ENCODE data around the gene NNMT.

Gene NNMT

DNA sequence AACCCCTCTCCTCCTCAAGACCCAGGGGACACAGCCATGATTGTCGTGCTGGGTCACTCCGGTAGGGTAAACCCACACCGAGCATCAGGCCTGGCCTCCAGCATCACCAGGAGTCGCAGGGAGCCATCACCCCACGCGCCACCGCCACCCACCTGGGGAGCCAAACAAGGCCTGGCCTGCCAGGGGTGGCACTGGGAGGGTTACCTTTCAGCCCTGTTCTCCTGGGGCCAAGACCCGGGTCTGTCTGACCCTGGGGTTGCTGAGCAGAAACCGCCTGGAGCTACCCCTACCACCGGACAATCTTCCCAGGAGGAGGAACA, 39.3 kb upstream of the NNMT start:
- no peaks in the 10 kb centered on the region for H3K36me3 ChIP-seq (ENCODE audit: control insufficient read depth, low read length)
- H3K4me1 ChIP-seq (ENCODE audit: control insufficient read depth, low read length): peaks cover 24% of the 10 kb centered on the region
- H3K4me2 ChIP-seq (ENCODE audit: low read length): no peak overlapping the region
- H3K9me2 ChIP-seq (replicated peaks; ENCODE audit: control insufficient read depth, low read length): no peaks in the 10 kb centered on the region
- no peaks in the 10 kb centered on the region for H3K27me3 ChIP-seq (ENCODE audit: control insufficient read depth, low read length)
- TF ChIP-seq EZH2phosphoT487 (IDR thresholded peaks at IDR 0.05; ENCODE audit: borderline replicate concordance, low read length): no peak
- TF ChIP-seq, protein P1, sequence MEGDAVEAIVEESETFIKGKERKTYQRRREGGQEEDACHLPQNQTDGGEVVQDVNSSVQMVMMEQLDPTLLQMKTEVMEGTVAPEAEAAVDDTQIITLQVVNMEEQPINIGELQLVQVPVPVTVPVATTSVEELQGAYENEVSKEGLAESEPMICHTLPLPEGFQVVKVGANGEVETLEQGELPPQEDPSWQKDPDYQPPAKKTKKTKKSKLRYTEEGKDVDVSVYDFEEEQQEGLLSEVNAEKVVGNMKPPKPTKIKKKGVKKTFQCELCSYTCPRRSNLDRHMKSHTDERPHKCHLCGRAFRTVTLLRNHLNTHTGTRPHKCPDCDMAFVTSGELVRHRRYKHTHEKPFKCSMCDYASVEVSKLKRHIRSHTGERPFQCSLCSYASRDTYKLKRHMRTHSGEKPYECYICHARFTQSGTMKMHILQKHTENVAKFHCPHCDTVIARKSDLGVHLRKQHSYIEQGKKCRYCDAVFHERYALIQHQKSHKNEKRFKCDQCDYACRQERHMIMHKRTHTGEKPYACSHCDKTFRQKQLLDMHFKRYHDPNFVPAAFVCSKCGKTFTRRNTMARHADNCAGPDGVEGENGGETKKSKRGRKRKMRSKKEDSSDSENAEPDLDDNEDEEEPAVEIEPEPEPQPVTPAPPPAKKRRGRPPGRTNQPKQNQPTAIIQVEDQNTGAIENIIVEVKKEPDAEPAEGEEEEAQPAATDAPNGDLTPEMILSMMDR (IDR thresholded peaks at IDR 0.05; ENCODE audit: low read depth, low read length, poor library complexity, severe bottlenecking): no peak
- H4K20me1 ChIP-seq (ENCODE audit: control insufficient read depth, insufficient read depth, low read depth, low read length): no peaks in the 10 kb centered on the region
- no peak overlapping the region for H3K4me3 ChIP-seq (ENCODE audit: low read length)
- H3F3A ChIP-seq (ENCODE audit: control insufficient read depth, insufficient read depth): no peaks in the 10 kb centered on the region
- H3K27ac ChIP-seq (ENCODE audit: low read depth, low read length): no peak overlapping the region
- H3K9me3 ChIP-seq (ENCODE audit: control insufficient read depth, insufficient read depth, low read length): no peaks in the 10 kb centered on the region
- H3K79me2 ChIP-seq (ENCODE audit: control insufficient read depth, low read length): no peaks in the 10 kb centered on the region

DNA sequence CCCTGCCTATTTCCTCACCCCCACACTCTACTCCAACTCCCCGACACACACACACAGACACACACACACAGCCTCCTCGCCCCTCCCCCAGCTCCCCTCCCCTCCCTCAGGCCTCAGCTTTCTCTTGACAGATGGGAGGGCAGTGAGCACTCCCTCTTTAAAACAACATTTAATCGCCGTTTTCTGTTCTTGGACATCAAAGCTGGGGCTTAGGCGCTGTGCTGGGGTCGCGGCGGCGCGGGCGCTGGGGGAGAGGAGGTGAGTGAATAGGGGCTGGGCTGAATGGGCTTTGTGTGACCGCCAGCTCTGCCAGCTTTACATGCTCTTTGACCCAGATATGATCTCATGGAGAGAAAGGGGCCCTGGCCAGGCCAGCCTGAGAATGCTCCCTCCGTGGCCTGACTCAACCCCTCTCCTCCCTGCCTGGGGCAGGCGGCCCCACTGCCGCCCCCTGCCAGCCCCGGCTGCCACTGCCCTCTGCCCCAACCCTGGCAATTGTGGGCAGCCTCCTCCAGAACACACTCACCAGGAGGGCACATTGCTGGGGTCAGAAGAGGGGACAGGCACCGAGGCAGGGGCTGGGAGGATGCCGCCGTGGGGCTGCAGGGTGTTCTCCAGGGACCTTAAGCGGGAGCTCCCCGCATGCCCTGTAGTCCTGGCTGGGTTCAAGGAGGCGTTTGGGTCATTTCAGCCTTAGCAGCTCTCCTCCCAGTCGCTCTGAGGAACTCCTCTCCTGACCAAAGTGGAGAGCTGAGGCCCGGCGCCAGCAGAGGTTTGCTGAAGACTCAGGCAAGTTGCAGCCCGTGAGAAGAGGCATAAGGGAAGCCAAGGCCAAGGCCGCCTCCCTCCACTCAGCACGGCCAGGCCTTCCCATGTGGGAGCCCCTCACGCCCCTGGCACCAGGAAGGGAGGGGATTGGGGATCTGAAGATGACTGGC, 38.3 kb upstream of the NNMT start:
- Histone ChIP-seq H3K9me3 (ENCODE audit: control insufficient read depth, insufficient read depth, low read length) (no peaks in the 10 kb centered on the region), H3K36me3 (ENCODE audit: control insufficient read depth, low read length) (no peaks in the 10 kb centered on the region), H4K20me1 (ENCODE audit: control insufficient read depth, insufficient read depth, low read depth, low read length) (no peaks in the 10 kb centered on the region), H3K9me2 (replicated peaks; ENCODE audit: control insufficient read depth, low read length) (no peaks in the 10 kb centered on the region), H3K4me1 (ENCODE audit: control insufficient read depth, low read length) (peaks cover 23% of the 10 kb centered on the region), H3K27ac (ENCODE audit: low read depth, low read length) (no peak overlapping the region), H3K27me3 (ENCODE audit: control insufficient read depth, low read length) (no peaks in the 10 kb centered on the region), H3K4me2 (ENCODE audit: low read length) (no peak overlapping the region; the same call in 1 of the 2 replicates), H3K4me3 (ENCODE audit: low read length) (no peak overlapping the region), H3F3A (ENCODE audit: control insufficient read depth, insufficient read depth) (no peaks in the 10 kb centered on the region), H3K79me2 (ENCODE audit: control insufficient read depth, low read length) (no peaks in the 10 kb centered on the region)
- no peak for TF ChIP-seq EZH2phosphoT487 (IDR thresholded peaks at IDR 0.05; ENCODE audit: borderline replicate concordance, low read length)
- TF ChIP-seq, protein P1 (IDR thresholded peaks at IDR 0.05; ENCODE audit: low read depth, low read length, poor library complexity, severe bottlenecking): no peak

DNA sequence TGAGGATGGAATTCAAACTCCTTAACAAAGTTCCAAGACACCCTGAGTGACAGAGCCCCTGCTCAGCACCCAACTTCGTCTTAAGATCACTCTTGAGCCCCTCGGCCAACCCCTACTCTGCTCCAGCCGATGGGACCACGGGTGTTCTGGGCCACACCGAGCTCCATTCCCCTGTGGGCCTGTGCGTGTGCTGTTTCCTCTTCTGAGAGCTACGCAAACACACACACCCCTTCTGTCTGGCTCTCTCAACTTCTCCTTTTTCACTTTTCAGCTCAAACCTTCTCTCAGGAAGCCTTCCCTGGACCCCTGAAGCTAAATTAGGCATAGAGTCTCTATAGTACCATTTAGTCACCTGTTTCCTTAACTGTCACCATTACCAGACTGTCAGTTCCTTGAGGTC, 37.5 kb upstream of the NNMT start:
- Histone ChIP-seq H3K9me2 (replicated peaks; ENCODE audit: control insufficient read depth, low read length) (no peaks in the 10 kb centered on the region), H3K36me3 (ENCODE audit: control insufficient read depth, low read length) (no peaks in the 10 kb centered on the region), H3K4me3 (ENCODE audit: low read length) (no peak overlapping the region), H4K20me1 (ENCODE audit: control insufficient read depth, insufficient read depth, low read depth, low read length) (no peaks in the 10 kb centered on the region), H3F3A (ENCODE audit: control insufficient read depth, insufficient read depth) (no peaks in the 10 kb centered on the region), H3K9me3 (ENCODE audit: control insufficient read depth, insufficient read depth, low read length) (no peaks in the 10 kb centered on the region), H3K4me2 (ENCODE audit: low read length) (peak overlapping the region; percentile 34), H3K27me3 (ENCODE audit: control insufficient read depth, low read length) (no peaks in the 10 kb centered on the region), H3K4me1 (ENCODE audit: control insufficient read depth, low read length) (peaks cover 23% of the 10 kb centered on the region), H3K27ac (ENCODE audit: low read depth, low read length) (no peak overlapping the region), H3K79me2 (ENCODE audit: control insufficient read depth, low read length) (no peaks in the 10 kb centered on the region)
- TF ChIP-seq, protein P1 (IDR thresholded peaks at IDR 0.05; ENCODE audit: low read depth, low read length, poor library complexity, severe bottlenecking): no peak
- TF ChIP-seq EZH2phosphoT487 (IDR thresholded peaks at IDR 0.05; ENCODE audit: borderline replicate concordance, low read length): no peak
